Measurements from ENCODE around the gene MFSD1.
"Not testable (repeated sequence)": the region's sequence is repeated elsewhere in the genome, so short reads cannot be mapped to it uniquely, and the experiment has no call there.

MFSD1 gene

DNA sequence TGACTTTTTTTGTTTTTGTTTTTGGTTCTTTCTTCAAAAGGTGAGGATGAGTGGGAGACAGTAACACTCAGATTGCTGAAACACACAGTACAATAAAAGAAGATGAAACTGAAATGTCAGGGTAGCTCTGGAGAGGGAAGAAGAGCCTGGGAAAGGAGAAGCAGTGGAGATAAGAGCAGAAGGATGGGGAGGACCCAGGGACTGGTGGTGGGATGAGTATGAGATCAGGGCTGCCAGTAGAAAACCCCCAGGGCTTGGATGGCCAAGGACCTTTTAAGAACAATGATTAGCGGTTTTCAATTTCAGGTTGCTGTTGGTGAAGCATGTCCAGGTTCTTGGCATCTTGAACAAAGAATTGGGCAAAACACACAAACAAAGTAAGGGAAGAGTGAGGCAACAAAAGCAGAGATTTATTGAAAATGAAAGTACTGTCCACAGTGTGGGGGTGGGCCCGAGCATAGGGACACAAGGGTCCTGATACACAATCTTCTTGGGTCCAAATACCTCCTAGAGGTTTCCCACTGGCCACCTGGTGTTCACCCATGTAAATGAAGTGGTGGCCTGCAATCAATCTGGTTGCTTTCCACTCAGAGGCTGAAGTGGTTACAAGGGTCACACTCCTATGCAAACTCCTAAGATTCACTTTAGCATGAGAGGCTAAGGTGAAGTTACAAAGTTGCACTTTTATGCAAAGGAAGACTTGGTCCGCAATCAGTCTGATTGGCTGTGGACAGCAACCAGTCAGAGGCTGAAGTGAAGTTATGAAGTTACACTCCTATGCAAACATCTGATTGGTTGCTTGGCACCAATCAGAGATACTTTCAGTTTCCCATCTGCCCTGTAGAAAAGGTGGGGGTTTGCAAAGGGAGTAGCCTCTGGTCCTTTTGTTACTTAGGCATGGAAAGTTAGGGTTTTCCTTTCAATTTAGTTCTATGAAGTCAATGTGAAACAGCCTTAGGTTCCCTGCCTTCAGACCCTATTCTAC lies 26.1 kb upstream of the MFSD1 start:
- DNase-seq (ENCODE audit: low read depth in 2 of 2) = no peak

DNA sequence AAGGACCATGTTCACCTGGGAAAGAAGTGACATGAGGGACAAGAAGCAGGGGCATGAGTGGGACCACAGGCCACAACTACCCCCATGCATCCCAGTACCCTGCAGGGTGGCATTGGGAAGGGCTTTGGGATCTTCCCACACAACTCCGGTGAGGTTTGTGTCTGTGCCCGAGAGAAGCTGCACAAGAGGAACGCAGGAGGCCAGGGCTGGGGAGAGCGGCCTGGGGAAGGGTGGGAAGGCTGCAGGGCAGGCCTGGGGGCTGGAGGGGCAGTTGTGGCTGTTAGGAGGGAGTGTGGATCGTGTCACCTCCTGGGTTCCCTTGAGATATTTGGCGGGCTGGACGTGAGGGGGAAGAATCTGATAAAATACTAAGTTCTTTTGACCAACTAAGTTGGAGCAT lies 25.3 kb upstream of the MFSD1 start:
- DNase-seq (ENCODE audit: low read depth in 2 of 2) = no peak

DNA sequence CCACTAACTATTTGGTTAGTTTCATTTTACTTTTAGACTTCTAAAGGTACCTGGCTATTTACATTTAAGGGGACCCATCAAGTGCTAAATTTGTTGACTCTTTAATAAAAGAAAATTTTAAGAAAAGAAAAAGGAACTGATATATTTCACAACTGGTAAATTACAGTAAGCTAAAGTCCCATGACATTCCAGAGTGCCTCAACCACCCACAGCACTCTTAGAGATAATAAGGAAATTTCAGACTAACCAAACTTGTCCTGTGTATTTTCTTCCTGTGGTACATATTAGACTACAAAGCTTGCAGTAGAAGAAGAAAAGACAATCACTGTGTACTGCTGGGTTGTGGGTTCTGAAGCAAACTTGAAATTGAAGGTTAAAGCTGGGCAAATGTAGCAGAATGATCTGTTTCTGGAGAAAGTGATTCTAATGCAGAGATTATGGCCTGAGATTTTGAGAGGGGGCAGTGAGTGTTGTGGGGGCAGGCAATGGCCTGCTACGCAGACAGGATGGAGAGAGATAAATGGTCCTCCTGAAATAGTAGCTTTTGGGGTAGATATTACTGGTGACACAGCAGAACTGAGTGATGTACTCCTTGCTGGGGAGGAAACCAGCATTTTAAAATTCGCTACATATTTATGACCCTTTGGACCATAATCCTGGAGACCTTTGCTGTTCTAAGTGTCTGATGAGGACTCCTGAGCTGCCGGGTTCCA lies 24.5 kb upstream of the MFSD1 start:
- DNase-seq (ENCODE audit: low read depth in 2 of 2) = no peak

DNA sequence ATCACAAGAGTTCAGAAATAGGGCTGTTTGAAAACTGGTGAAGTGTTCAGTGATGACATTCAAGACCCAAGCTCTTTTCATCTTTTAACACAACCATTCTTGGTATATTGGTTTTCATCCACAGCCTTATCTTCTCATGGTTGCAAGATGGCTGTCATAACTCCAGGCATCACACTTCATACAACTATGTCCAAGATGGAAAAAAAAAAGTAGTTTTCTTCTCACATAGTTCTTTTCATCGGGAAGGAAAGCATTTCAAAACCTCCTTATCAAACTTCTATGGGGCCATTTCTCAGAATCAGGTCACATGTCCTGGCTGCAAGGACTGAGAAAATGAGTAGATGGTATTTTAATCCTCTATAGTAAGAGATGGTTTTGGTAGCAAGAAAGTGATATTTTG lies 21.1 kb upstream of the MFSD1 start:
- no peak for DNase-seq (ENCODE audit: low read depth in 2 of 2)

DNA sequence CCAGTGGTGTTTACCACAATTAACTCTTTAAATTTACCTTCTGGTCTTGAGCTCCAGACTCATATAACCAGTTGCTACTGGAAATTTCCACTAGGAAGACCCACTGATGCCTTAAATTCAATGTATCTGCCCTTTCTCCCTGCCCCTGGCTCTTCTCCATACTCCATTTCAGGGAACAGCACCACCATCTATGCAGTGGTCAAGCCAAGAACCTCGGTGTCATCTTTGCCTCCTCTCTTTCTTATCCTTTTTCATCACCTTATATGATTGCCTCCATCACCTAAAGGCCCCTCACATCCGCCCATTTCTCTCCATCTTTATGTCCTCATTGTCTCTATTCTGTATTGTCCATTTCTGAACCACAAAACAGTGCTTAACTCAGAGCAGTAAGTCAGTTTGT lies 20.7 kb upstream of the MFSD1 start:
- no peak for DNase-seq (ENCODE audit: low read depth in 2 of 2)

DNA sequence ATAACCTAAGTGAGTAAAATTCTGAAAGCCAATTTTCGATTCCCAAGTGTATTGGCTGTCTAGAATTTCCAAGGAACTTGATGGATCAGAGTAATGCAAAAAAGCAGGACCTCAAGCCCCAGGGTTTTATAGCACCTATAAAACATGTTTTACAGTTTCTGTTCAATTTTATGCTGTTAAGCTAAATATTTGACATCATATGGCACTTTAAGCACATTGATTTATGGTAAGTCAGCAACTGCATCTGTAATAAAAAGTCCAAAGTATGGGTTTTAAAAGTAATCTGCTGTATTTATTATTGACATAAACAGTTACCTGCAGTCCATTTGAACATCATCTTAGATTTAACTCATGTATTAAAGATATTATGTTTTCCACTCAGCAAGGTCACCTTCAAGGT lies 20.0 kb upstream of the MFSD1 start:
- no peak for DNase-seq (ENCODE audit: low read depth in 2 of 2)

DNA sequence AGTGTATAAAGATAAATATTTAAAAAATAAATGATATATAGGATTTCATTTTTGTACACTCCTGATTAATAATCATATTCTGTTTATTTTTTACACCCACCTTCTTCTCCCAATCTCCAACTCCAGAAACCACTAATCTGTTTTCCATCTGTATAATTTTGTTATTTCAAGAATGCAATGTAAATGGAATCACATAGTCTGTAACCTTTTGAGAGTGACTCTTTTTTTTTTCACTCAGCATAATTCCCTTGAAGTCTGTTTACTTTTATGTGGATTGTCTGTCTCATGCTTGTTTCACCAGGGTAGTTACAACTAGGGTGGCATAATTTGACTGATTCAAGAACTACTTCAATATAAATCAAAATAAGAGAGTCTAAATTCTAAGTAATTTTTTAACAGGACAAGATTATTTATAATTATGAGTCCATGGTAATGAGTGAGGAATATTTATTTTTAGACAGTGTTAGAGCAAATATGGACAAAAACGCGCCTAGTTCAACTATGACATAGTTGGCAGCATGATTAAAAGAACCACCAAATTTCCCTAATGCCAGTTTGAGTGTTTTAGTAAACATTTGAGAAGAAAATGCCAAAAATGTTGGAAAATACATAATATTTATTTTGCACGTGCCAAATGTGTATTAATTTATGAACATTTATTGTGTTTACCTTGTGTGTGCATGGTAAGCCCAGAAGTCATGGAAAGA lies 19.4 kb upstream of the MFSD1 start:
- DNase-seq (ENCODE audit: low read depth in 2 of 2) = no peak

DNA sequence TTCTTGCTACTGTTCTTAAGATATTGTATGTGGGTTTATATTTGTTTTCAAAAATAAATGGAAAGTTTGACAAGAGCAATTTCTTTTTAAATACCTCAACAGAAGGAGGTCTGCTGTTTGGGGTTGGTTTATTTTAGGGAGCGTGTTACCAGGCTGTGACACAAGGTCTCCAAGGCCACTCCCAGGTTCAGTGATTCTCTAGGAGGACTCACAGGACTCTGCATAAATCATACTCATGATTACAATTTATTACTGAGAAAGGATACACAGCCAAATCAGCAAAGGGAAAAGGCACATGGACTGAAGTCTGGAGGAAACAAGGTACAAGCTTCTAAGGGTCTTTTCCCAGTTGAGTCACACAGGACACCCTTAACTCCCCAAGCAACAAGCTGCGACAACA lies 18.8 kb upstream of the MFSD1 start:
- no peak for DNase-seq (ENCODE audit: low read depth in 2 of 2)

DNA sequence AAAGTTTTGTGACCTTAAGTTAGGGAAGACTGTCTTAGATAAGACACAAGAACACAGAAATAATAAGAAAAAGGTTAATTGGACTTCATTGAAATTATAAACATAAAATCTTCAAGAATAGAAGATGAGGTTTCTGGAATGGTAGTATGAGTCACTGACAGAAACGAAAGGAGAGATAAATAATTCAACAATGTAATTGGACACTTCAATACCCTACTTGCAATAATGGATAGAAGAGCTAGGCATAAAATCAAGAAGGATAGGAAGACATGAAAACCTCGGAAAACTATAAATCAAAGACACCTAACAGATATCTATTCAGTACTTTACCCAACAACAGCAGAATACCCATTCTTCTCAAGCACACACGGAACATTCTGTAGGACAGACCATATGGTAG lies 15.9 kb upstream of the MFSD1 start:
- no peak for DNase-seq (ENCODE audit: low read depth in 2 of 2)

DNA sequence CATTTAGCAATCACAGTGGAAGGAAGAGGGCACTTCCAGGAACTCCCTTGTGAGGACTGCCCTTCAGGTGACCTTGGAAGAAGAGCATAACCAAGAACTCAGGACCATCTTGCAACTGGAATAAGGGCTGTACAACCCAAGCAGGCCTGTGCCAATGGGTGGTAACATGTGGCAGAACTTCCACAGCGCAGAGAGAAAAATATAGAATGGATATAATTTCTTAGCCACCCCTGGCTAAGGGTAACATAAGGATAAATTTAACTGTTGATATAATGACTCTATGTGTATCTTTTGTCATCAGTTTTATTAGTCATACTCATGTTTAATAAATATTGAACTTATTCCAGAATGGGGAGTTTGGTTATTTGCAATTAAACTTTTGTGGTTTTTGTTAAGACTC lies 13.4 kb upstream of the MFSD1 start:
- DNase-seq (ENCODE audit: low read depth in 2 of 2) = no peak

DNA sequence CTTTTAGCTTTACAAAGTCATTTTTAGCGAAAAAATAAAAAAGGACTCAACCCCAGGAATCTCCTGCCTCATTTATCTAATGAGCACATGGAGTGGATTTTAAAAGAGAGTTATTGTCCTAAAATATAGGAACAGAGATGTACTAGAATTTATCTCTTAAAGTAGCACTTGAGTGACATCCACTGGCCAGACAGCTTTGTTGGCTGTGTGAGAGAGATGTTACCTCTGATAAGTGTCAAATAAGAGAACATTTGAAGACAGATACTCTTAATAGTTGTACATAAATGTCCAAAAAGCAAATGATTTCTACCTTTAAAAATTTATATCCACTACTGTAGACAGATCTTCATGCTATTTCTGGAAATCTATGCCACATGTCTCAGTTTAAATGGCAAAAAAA lies 12.3 kb upstream of the MFSD1 start:
- no peak for DNase-seq (ENCODE audit: low read depth in 2 of 2)

DNA sequence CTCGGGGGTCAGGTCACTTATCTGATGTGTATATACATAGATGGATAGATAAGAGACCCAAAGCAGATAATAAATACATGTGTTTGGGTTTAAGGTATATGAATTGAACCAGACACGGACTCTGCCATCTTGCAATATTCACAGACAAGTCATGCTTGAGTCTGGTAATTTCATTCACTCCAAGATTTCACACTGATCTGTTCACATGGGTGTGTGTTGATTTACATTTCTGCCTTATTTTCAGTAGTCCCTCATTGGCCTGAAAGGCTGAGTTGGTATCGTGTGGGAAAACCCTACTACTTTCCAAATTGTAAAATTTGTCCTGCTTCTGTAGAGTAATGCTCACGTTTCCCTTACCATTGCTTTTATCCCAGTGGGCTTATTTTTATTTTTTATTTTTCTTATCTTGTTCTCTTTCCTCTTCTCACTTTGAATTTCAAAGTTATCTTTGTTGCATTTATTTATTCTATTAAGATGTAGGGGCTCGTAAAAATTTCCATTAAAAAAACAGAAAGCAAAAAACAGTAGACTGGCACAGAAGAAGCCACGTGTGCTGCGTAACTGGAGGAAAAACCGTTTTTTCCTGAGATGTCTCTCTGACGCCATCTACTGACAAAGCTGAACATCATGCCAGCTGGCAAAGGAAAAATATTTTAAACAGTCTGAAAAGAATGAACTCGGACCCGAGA lies 10.8 kb upstream of the MFSD1 start:
- DNase-seq (ENCODE audit: low read depth in 2 of 2) = no peak

DNA sequence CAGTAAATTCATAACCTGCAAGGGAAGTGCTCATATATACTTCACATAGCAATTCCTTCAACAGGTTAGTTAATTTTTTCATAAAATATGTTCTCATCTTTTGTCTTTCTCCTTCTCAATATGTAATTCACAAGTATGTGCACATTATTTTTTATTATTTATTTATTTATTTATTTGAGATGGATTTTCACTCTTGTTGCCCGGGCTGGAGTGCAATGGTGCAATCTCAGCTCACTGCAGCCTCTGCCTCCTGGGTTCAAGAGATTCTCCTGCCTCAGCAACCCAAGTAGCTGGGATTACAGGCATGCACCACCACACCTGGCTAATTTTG lies 10.3 kb upstream of the MFSD1 start:
- not testable (repeated sequence) for DNase-seq (ENCODE audit: low read depth in 2 of 2)

DNA sequence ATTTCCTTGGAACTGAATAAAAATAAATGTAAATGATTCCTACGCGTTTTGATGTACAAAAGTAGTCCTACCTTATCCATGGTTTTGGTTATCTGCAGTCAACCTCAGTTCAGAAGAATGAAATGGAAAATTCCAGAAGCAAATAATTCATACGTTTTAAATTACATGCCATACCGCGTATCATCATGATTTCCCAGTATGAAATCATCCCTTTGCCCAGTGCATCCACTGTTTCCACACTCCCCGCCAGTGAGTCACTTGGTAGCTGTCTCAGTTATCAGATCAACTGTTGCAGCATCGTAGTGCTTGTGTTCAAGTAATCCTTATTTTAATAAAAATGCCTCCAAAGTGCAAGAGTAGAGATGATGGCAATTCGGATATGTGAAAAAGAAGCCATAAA lies 9.1 kb upstream of the MFSD1 start:
- no peak for DNase-seq (ENCODE audit: low read depth in 2 of 2)

DNA sequence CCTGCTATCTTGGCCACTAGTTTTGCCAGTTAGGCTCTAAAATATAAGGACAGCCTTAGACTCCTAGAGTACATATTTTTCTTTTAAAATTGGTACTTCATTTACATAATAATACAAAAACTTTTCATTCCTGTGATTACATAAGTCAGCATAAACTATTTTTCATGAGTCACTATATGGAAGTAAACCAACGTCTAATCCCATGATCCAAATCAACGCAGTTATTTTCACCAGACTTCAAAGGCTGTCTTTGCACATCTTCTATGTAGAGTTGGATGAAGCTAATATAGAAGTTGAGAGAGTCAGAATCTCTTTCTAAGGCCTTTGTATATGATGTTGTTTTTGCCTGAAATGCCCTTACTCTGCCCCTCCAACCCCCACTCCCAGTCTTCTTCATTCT lies 7.6 kb upstream of the MFSD1 start:
- DNase-seq (ENCODE audit: low read depth in 2 of 2) = no peak

DNA sequence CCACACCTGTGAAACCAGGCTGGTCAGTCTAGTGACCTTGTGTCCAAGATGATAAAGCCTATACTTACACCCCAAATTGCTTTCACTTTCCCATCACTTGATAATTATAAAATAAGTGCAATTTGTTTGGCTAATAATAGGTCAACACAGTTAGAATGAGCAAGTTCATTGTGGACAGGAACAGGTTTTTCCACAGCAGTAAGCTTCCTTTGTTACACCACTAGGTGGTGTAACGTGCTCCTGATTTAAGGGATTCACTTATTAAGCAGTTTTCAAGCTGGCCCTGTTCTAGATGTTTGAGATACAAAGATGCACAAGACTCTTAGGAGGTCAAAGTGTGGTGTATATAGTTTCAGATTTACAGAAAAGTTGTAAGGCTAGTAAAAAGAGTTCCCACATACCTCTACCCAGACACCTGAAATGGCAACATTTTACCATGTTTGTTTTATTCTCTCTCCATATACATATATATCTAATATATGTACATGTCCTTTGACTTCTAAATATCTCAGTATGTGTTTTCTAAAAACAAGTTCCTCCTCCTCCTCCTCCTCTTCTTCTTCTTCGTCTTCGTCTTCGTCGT lies 6.8 kb upstream of the MFSD1 start:
- DNase-seq (ENCODE audit: low read depth in 2 of 2) = no peak

DNA sequence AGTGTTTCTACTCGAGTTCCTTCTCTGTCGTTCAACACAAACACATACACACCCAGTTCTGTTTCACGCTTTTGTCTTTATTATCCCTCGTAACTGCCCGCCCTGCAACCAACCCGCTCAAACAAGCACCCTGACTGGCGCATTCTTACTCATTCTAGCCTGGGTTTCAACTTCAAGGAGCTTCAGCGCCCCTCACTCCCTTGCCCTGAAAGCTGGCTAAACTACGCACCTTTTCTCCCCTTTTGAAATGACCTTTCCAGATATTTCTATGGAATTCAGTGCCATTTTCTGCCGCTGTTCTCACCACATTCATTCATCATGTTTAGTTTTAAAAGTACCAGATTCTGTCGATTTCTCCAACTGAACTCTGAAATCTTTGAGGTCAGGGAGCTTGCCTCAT lies 653 bp upstream of the MFSD1 start:
- no peak for DNase-seq (ENCODE audit: low read depth in 2 of 2)

DNA sequence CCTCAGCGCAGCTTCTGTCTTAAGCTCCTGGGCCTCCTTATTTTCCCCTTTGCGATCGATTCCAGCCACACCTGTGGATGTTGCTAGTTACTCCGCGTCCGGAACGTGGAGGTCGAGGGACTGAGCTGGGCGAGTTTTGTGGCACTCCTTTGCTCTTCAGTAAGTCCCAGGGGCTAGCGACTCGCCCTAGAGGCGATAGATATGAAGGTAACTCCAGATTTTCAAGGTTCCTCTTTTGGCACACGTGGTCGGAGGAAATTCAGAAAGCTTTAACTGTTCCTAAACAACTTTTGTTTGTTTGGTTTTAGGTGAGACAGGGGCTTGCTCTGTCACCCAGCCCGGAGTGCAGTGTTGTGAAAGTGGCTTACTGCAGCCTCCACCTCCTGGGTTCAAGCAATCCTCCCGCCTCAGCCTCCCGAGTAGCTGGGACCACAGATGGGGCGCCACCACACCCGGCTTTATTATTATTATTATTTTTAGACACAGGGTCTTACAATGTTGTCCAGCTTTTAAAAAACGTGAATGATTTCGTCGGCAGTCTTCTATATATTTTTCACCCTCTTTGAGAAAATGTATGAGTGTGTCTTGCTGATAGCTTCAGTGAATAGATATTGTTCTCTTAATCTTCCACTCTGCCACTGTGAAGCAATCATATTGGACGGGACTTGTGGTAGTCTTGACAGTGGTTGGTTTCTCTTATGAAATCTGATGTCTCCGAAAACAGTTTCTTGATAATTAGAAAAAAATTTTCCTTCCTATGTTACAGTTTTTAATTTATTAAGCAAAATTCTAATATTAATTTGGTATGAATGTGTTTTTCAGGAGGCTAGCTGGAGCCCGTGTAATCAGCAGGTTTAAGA lies 785 bp downstream of the MFSD1 start:
- no peak for DNase-seq (ENCODE audit: low read depth in 2 of 2)

DNA sequence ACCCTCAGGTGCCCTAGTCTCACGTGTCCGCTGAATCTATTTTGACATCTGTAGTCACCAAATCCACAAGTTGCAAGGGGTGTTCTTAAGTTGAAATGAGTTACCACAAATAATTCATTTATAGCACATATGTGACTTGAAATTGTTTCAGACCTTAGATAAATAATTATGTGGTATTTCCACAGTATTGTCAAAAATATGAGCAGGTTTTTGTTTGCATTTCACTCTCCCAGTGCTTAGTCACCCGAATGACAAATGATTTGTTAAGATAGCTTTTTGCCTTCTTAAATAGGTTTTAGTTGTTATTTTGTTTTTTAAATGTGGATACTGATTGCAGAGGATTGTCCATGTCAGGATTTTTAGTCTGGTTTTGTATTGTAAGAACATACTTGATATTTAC lies 2.6 kb downstream of the MFSD1 start:
- no peak for DNase-seq (ENCODE audit: low read depth in 2 of 2)

DNA sequence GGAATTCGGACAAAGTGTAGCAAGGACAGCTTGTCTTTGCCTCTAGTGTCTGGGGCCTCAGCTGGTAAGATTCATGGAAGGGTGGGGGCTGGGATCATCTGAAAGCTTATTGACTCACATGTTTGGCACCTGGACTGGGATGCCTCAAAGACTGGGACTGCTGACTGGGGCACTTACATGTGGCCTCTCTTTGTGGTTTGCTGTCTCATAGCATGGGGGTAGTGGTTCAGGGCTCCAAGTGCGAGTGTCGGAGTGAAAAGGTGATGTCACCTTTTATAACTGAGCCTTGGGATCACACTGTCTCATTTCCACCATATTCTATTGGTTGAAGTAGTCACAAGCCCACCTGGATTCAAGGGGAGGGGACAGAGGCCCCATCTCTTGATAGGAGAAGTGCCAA lies 6.8 kb downstream of the MFSD1 start:
- no peak for DNase-seq (ENCODE audit: low read depth in 2 of 2)

DNA sequence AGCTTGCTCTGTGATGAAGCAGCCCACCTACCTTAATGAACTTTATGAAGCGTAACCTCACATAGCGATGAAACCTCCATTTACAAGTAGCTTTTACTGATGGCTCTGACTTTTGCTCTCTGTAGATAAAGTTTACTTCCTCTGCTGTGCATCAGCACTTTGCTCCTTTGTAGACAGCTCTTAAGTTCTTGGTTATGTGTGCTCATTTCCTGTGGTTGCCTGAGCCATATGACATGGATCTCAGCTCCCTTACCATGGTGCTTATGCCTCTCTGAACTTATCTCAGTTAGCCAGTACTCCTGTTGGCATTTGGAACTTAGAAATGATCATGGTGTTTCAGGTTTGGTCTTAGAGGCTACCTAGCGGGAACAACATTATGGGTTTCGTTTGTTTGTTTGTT lies 7.8 kb downstream of the MFSD1 start:
- DNase-seq (ENCODE audit: low read depth in 2 of 2) = no peak
